OCI-LY3 (cell line): ENCODE results near the gene CTAG1A.
"Not testable (repeated sequence)": the region's sequence is repeated elsewhere in the genome, so short reads cannot be mapped to it uniquely, and the experiment has no call there.

Experiments used
- CTCF ChIP-seq: fragments of 200-600, 300-600 bp; sonication (generic); IDR thresholded peaks from 2 replicates; pipeline ENCODE4 v1.5.1; 2014; ENCODE audit warnings: antibody characterized with exemption, low read length, low read depth
- EZH2phosphoT487 ChIP-seq: fragments of 200-600 bp; shearing (Covaris generic); IDR thresholded peaks from 2 replicates; pipeline ENCODE4 v1.6.1; 2018; ENCODE audit warnings: antibody characterized with exemption, mixed run types, low read depth

- not testable (repeated sequence) for TF ChIP-seq CTCF, EZH2phosphoT487
These were observed 23.0 kb downstream of the CTAG1A start for GRCh38 chrX:154607976-154608375.
